Fibroblast of peridontal ligament (primary cell): ENCODE results near the gene TARBP2.
A peak's percentile ranks its signal among the peaks of the same experiment; 100 is the strongest.

Source experiments
- DNase-seq: peaks from one replicate; pipeline ENCODE4 v3.0.0-alpha.2; 2010; ENCODE audit errors: extremely low read depth

TARBP2 gene

GRCh38 chr12:53500776-53501614, at the start of gene TARBP2:
Gene TARBP2 (plus strand): TSS chr12:53501283. CDS start chr12:53501409, 126 bp downstream.
- peak; percentile 100 for DNase-seq

- DNase-seq = peak; percentile 99
Measured at GRCh38 chr12:53451661-53452158, 49.4 kb upstream of the TARBP2 start, which contains the start of gene PCBP2. Gene PCBP2 (plus strand): TSS chr12:53452102. CDS start chr12:53454801, 2,699 bp downstream.

- peak; percentile 82 for DNase-seq
Measured at GRCh38 chr12:53452159-53453077, 48.7 kb upstream of the TARBP2 start.

- no peak for DNase-seq
Measured at GRCh38 chr12:53453953-53454640, 47.0 kb upstream of the TARBP2 start.

GRCh38 chr12:53454707-53455106, 46.4 kb upstream of the TARBP2 start:
- no peak for DNase-seq

GRCh38 chr12:53456654-53457366, 44.3 kb upstream of the TARBP2 start:
- DNase-seq = no peak

- DNase-seq = no peak
Measured at GRCh38 chr12:53459097-53459496, 42.0 kb upstream of the TARBP2 start.

- DNase-seq = no peak
Measured at GRCh38 chr12:53461059-53461458, 40.0 kb upstream of the TARBP2 start.

GRCh38 chr12:53461591-53461990, 39.5 kb upstream of the TARBP2 start:
- DNase-seq = no peak

GRCh38 chr12:53462935-53463334, 38.1 kb upstream of the TARBP2 start:
- DNase-seq = no peak

- DNase-seq = no peak
Measured at GRCh38 chr12:53463802-53464560, 37.1 kb upstream of the TARBP2 start.

GRCh38 chr12:53464685-53465418, 36.2 kb upstream of the TARBP2 start:
- no peak for DNase-seq

GRCh38 chr12:53465679-53466078, 35.4 kb upstream of the TARBP2 start:
- no peak for DNase-seq

GRCh38 chr12:53466640-53467039, 34.4 kb upstream of the TARBP2 start:
- DNase-seq = no peak

- DNase-seq = no peak
Measured at GRCh38 chr12:53467082-53467481, 34.0 kb upstream of the TARBP2 start.

- DNase-seq = no peak
Measured at GRCh38 chr12:53467880-53468279, 33.2 kb upstream of the TARBP2 start.

GRCh38 chr12:53468282-53468681, 32.8 kb upstream of the TARBP2 start:
- DNase-seq = no peak

GRCh38 chr12:53472056-53472582, 29.0 kb upstream of the TARBP2 start:
- DNase-seq = no peak

GRCh38 chr12:53474077-53474476, 27.0 kb upstream of the TARBP2 start:
- no peak for DNase-seq
